ENCODE measurements around the gene GRB7.

GRB7 gene

GRCh38 chr17:39732586-39732985, 5.2 kb upstream of the GRB7 start:
- Mint-ChIP-seq H3K4me3 (no peak overlapping the region), H3K27ac (no peak overlapping the region), H3K9me3 (no peaks in the 10 kb centered on the region), H3K27me3 (peaks cover 14 to 16% of the 10 kb centered on the region in 2 donors), H3K4me1 (peaks cover 20 to 31% of the 10 kb centered on the region in 2 donors), H3K36me3 (peaks cover 13 to 18% of the 10 kb centered on the region in 2 donors)
- ATAC-seq (replicated peaks) = no peak
- DNase-seq = no peak

DNA sequence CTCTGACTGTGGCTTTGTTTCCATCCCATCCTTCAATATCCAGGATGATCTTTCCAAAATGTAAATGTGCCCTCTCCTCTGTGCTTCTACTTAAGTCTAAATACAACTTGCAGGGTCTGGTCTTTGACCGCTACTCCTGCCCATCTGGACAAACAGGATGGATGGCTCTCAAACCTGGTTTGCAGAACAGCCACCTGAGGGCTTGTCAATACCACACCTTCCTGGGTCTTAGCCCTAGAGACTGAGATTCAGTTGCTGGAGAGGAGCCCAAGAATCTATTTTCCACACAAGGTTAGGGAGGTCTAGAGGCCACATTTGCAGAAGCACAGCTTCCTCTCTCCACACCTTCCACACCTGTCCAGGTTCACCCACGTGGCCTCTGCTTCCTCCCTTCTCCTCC, 1.9 kb upstream of the GRB7 start:
- Mint-ChIP-seq H3K27me3 (peaks cover 38 to 48% of the 10 kb centered on the region in 2 donors), H3K4me1 (peaks cover 26 to 38% of the 10 kb centered on the region in 2 donors), H3K27ac (peak overlapping the region; percentile 33), H3K36me3 (peaks cover 0 to 2% of the 10 kb centered on the region in 2 donors), H3K9me3 (no peaks in the 10 kb centered on the region), H3K4me3 (no peak overlapping the region)
- ATAC-seq (replicated peaks) (no peak), DNase-seq (no peak)

GRCh38 chr17:39736319-39737165, 1.2 kb upstream of the GRB7 start:
- H3K27ac Mint-ChIP-seq = no peak overlapping the region
- H3K9me3 Mint-ChIP-seq = no peaks in the 10 kb centered on the region
- no peak for DNase-seq
- no peak overlapping the region for H3K4me3 Mint-ChIP-seq
- H3K4me1 Mint-ChIP-seq = peaks cover 27 to 39% of the 10 kb centered on the region in 2 donors
- peaks cover 0 to 2% of the 10 kb centered on the region in 2 donors for H3K36me3 Mint-ChIP-seq
- peaks cover 44 to 52% of the 10 kb centered on the region in 2 donors for H3K27me3 Mint-ChIP-seq
- no peak for ATAC-seq (replicated peaks)

- ATAC-seq (replicated peaks) (no peak), DNase-seq (no peak)
- no peaks in the 10 kb centered on the region for H3K9me3 Mint-ChIP-seq
- no peak overlapping the region for H3K27ac Mint-ChIP-seq
- peak overlapping the region; percentile 76 to 78 for H3K4me3 Mint-ChIP-seq
- peaks cover 27 to 39% of the 10 kb centered on the region in 2 donors for H3K4me1 Mint-ChIP-seq
- peaks cover 0 to 2% of the 10 kb centered on the region in 2 donors for H3K36me3 Mint-ChIP-seq
- H3K27me3 Mint-ChIP-seq = peaks cover 46 to 52% of the 10 kb centered on the region in 2 donors
Measured at GRCh38 chr17:39737206-39737759, 455 bp upstream of the GRB7 start.

GRCh38 chr17:39738568-39738901, 797 bp downstream of the GRB7 start:
- Mint-ChIP-seq H3K9me3 (no peaks in the 10 kb centered on the region), H3K27me3 (peaks cover 51 to 52% of the 10 kb centered on the region in 2 donors), H3K36me3 (peaks cover 0 to 2% of the 10 kb centered on the region in 2 donors), H3K4me1 (peaks cover 27 to 39% of the 10 kb centered on the region in 2 donors), H3K4me3 (peak overlapping the region; percentile 78 to 92), H3K27ac (peak overlapping the region; percentile 92)
- ATAC-seq (replicated peaks) (peak; percentile 89 to 91), DNase-seq (peak; percentile 53)

- peaks cover 27 to 39% of the 10 kb centered on the region in 2 donors for H3K4me1 Mint-ChIP-seq
- no peaks in the 10 kb centered on the region for H3K9me3 Mint-ChIP-seq
- ATAC-seq (replicated peaks) (no peak), DNase-seq (no peak)
- peak overlapping the region; percentile 78 to 92 for H3K4me3 Mint-ChIP-seq
- H3K27ac Mint-ChIP-seq = no peak overlapping the region
- peaks cover 0 to 2% of the 10 kb centered on the region in 2 donors for H3K36me3 Mint-ChIP-seq
- peaks cover 51 to 52% of the 10 kb centered on the region in 2 donors for H3K27me3 Mint-ChIP-seq
Measured at GRCh38 chr17:39738983-39739884, 1.5 kb downstream of the GRB7 start.

GRCh38 chr17:39739885-39740356, 2.2 kb downstream of the GRB7 start:
- Mint-ChIP-seq H3K36me3 (peaks cover 0 to 2% of the 10 kb centered on the region in 2 donors), H3K4me3 (peak overlapping the region; percentile 27 to 78), H3K9me3 (no peaks in the 10 kb centered on the region), H3K27ac (no peak overlapping the region), H3K4me1 (peaks cover 27 to 39% of the 10 kb centered on the region in 2 donors), H3K27me3 (peaks cover 51 to 52% of the 10 kb centered on the region in 2 donors)
- ATAC-seq (replicated peaks) (no peak), DNase-seq (no peak)

DNA sequence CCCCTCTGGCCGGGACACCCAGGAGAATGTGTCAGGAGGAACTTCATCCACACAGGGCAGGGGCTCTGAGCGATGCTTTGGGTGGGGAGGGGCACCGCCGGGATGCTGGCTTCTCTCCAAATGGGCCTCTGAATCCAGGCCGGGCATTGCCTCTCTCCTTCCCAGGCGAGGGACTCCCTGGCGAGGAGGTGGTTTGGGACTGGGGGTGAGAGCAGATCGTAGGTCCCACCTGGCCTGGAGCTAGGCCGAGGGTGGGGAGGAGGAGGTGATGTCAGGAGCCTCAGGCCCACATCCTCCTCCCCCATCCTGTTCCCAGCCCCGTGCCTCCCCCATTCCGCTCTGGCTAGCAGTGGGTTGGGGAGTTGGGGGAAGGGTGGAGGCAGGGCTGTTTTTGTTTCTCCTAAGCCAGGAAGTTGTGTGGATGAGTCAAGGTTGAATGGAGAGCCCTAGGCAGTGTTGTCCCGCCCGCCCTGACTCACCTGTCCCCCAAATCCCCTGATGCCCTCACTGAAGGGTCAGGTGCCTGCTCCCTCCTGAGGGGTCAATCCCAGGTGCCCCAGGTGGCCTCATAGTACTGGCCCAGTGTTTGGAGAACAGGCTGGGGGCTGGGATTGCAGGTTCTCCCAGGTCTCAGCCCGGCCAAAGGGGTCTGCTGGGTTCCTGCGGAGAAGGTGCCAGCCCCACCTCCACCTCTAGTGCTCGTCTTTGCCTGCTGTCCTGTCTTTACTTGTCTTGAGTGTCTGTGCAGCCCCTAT, 2.8 kb downstream of the GRB7 start:
- peaks cover 27 to 39% of the 10 kb centered on the region in 2 donors for H3K4me1 Mint-ChIP-seq
- H3K27me3 Mint-ChIP-seq = peaks cover 51 to 52% of the 10 kb centered on the region in 2 donors
- H3K27ac Mint-ChIP-seq = no peak overlapping the region
- H3K9me3 Mint-ChIP-seq = no peaks in the 10 kb centered on the region
- DNase-seq (no peak), ATAC-seq (replicated peaks) (no peak)
- peak overlapping the region in 1 of 2 donors; percentile 78 for H3K4me3 Mint-ChIP-seq
- H3K36me3 Mint-ChIP-seq = peaks cover 0 to 2% of the 10 kb centered on the region in 2 donors

- no peak overlapping the region for H3K4me3 Mint-ChIP-seq
- ATAC-seq (replicated peaks) (no peak), DNase-seq (no peak)
- no peaks in the 10 kb centered on the region for H3K36me3 Mint-ChIP-seq
- H3K27ac Mint-ChIP-seq = no peak overlapping the region
- H3K9me3 Mint-ChIP-seq = no peaks in the 10 kb centered on the region
- peaks cover 24 to 34% of the 10 kb centered on the region in 2 donors for H3K4me1 Mint-ChIP-seq
- peaks cover 38 to 39% of the 10 kb centered on the region in 2 donors for H3K27me3 Mint-ChIP-seq
Measured at GRCh38 chr17:39742126-39742855, 4.6 kb downstream of the GRB7 start.

- peaks cover 21 to 28% of the 10 kb centered on the region in 2 donors for H3K4me1 Mint-ChIP-seq
- no peak for DNase-seq
- H3K9me3 Mint-ChIP-seq = no peaks in the 10 kb centered on the region
- no peak overlapping the region for H3K4me3 Mint-ChIP-seq
- peaks cover 32 to 34% of the 10 kb centered on the region in 2 donors for H3K27me3 Mint-ChIP-seq
- no peak overlapping the region for H3K27ac Mint-ChIP-seq
- no peak for ATAC-seq (replicated peaks)
- H3K36me3 Mint-ChIP-seq = no peaks in the 10 kb centered on the region
Measured at GRCh38 chr17:39742856-39743436, 5.2 kb downstream of the GRB7 start.

GRCh38 chr17:39744075-39744835, 6.5 kb downstream of the GRB7 start:
- ATAC-seq (replicated peaks) (no peak), DNase-seq (no peak)
- no peaks in the 10 kb centered on the region for H3K36me3 Mint-ChIP-seq
- H3K9me3 Mint-ChIP-seq = no peaks in the 10 kb centered on the region
- no peak overlapping the region for H3K4me3 Mint-ChIP-seq
- peak overlapping the region; percentile 42 for H3K27ac Mint-ChIP-seq
- peaks cover 20 to 24% of the 10 kb centered on the region in 2 donors for H3K27me3 Mint-ChIP-seq
- peaks cover 14 to 17% of the 10 kb centered on the region in 2 donors for H3K4me1 Mint-ChIP-seq

DNA sequence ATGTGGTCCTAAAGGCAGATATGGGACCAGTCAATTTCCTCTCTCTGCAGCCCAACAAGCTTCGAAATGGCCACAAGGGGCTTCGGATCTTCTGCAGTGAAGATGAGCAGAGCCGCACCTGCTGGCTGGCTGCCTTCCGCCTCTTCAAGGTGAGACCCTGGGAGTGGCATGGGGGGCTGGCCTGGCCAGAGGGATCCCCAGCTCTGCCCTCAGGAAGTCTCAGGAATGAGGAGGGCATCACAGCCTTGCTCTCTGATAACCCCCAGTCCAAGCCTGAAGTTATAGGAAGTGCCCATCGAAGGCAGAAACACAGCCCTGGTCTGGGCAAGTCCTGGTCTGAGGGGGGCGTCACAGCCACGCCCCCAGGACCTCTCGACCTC, 7.1 kb downstream of the GRB7 start:
- H3K27ac Mint-ChIP-seq = no peak overlapping the region
- no peak overlapping the region for H3K4me3 Mint-ChIP-seq
- H3K27me3 Mint-ChIP-seq = peaks cover 14 to 22% of the 10 kb centered on the region in 2 donors
- no peaks in the 10 kb centered on the region for H3K9me3 Mint-ChIP-seq
- H3K4me1 Mint-ChIP-seq = peaks cover 10 to 16% of the 10 kb centered on the region in 2 donors
- DNase-seq = no peak
- H3K36me3 Mint-ChIP-seq = no peaks in the 10 kb centered on the region
- no peak for ATAC-seq (replicated peaks)

All from stimulated activated naive B cell treated with anti-CD40 and anti-IgM and Interleukin-4, amounts not matched to agents 10 μg/mL and 1 μg/mL and 100 μg/mL, for 72 hours (primary cell).